GM19043 (cell line): ENCODE data around the gene CHRNA10.

Experiments
- ATAC-seq: cut with Tn5 transposase; IDR thresholded peaks from one replicate; pipeline ENCODE4 v1.9.1; 2021; ENCODE audit warnings: low read depth; ENCODE audit not compliant: unreplicated experiment

The CHRNA10 gene

GRCh38 chr11:3635641-3636375, 35.4 kb downstream of the CHRNA10 start:
- ATAC-seq = no peak

- ATAC-seq = no peak
Measured at GRCh38 chr11:3632070-3632660, 39.0 kb downstream of the CHRNA10 start.

- ATAC-seq = no peak
Measured at GRCh38 chr11:3631331-3631730, 39.9 kb downstream of the CHRNA10 start.

- ATAC-seq = no peak
Measured at GRCh38 chr11:3627291-3627690, 43.9 kb downstream of the CHRNA10 start.

- ATAC-seq = no peak
Measured at GRCh38 chr11:3626250-3626960, 44.8 kb downstream of the CHRNA10 start.

- ATAC-seq = no peak
Measured at GRCh38 chr11:3623767-3624458, 47.3 kb downstream of the CHRNA10 start.

- no peak for ATAC-seq
Measured at GRCh38 chr11:3623121-3623520, 48.1 kb downstream of the CHRNA10 start.

GRCh38 chr11:3622521-3622920, 48.7 kb downstream of the CHRNA10 start:
- no peak for ATAC-seq

GRCh38 chr11:3617990-3618389, 53.2 kb downstream of the CHRNA10 start:
- no peak for ATAC-seq

GRCh38 chr11:3616721-3617460, 54.3 kb downstream of the CHRNA10 start:
- no peak for ATAC-seq

GRCh38 chr11:3615998-3616397, 55.2 kb downstream of the CHRNA10 start:
- ATAC-seq = no peak
